ENCODE data around the gene ID1.

GRCh38 chr20:31587545-31588389, 17.3 kb upstream of the ID1 start:
- no peak for TF ChIP-seq YY1 (IDR thresholded peaks at IDR 0.05; ENCODE audit: insufficient read depth, insufficient read length)
- TF ChIP-seq SUZ12 (IDR thresholded peaks at IDR 0.05; ENCODE audit: extremely low read depth, insufficient read depth, insufficient read length): no peak
- no peak for TF ChIP-seq ZNF274 (IDR thresholded peaks at IDR 0.05; ENCODE audit: low read depth, low read length)
